Sigmoid colon (tissue), 4 donors: Measurements from ENCODE around the gene TLNRD1.

Experiments
- CTCF ChIP-seq, 4 experiments: fragments of 450-650 bp in 3 of 4; fragments of 200-600 bp in 1 of 4; IDR thresholded peaks; one replicate each; pipeline ENCODE4 v1.5.1; 2016 to 2019; ENCODE audit warnings: antibody characterized with exemption in 4 of 4, mild to moderate bottlenecking in 3 of 4, moderate library complexity in 2 of 4
- EP300 ChIP-seq, 4 donors: sonication (generic); formaldehyde crosslinking; IDR thresholded peaks; one replicate each; pipeline ENCODE4 v1.6.1; 2017; ENCODE audit warnings: antibody characterized with exemption in 4 of 4
- POLR2A ChIP-seq, 2 donors: fragments of 450-650 bp; IDR thresholded peaks; one replicate each; pipeline ENCODE4 v1.6.1; 2016; ENCODE audit warnings: antibody characterized with exemption in 2 of 2, mild to moderate bottlenecking in 2 of 2, moderate library complexity in 2 of 2

- TF ChIP-seq CTCF (IDR thresholded peaks at IDR 0.05) (no peak), EP300 (IDR thresholded peaks at IDR 0.05) (no peak), POLR2A (IDR thresholded peaks at IDR 0.05) (no peak)
These were observed 17.9 kb upstream of the TLNRD1 start for GRCh38 chr15:80982839-80983238.
